ENCODE results near the gene OSER1. TPM values are rescaled to one million over a fixed set of nuclear protein-coding genes. Genes with fewer than 3 reads are reported as not detected.

OSER1 gene
- total and polyA plus RNA-seq, 7 experiments from 2014 or later: 25.0 to 115 (median 43.0) TPM

DNA sequence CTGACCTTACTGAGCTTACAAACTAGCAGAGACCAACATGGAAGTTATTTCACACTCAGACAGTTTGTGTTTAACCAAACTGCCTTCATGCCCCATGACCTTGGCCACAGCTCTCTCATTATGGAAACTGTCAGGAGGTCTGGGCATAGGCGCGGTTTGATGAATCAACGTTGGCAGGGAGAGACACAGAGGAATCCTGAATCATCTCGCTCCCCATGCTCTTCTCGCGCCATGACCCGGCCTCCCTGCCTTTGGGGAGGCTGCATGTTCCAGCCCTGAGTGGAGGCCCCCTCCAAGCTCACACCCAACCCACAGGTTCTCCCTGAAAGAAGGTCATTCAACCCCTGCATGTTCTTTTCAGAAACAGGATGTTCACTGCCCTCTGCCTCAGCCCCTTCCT, 20.6 kb upstream of the OSER1 start:
- Histone ChIP-seq H3K27me3 (ENCODE audit: control insufficient read depth in 2 of 2, insufficient read depth in 2 of 2, low read length in 2 of 2) (no peaks in the 10 kb centered on the region), H3K9me3 (ENCODE audit: control insufficient read depth in 2 of 3, low read length in 3 of 3) (no peaks in the 10 kb centered on the region), H3K4me3 (ENCODE audit: low read length) (no peak overlapping the region), H3K27ac (ENCODE audit: low read depth, low read length) (no peak overlapping the region), H3K36me3 (ENCODE audit: control insufficient read depth in 2 of 3, insufficient read depth in 3 of 3, low read length in 3 of 3) (no peaks in the 10 kb centered on the region), H3K4me1 (ENCODE audit: control insufficient read depth in 2 of 2, insufficient read depth in 2 of 2, low read length in 2 of 2) (no peaks in the 10 kb centered on the region)
- no peak for DNase-seq
- no peaks in the 10 kb centered on the region for H3K36me3 Mint-ChIP-seq
- H3K4me3 Mint-ChIP-seq: no peak overlapping the region
- H3K4me1 Mint-ChIP-seq: peaks cover 0 to 12% (median 8%) of the 10 kb centered on the region in 7 donors
- peak overlapping the region in 2 of 9 donors; percentile 52 to 65 for H3K27ac Mint-ChIP-seq
- H3K9me3 Mint-ChIP-seq: no peaks in the 10 kb centered on the region
- intact Hi-C loops (cut with micrococcal nuclease): no loop called here
- ATAC-seq: no peak
- no peaks in the 10 kb centered on the region for H3K27me3 Mint-ChIP-seq
- ChIA-PET POLR2A (no interaction called here), CTCF (interaction anchor here (1.4 kb wide), 1 partner anchor 14 kb away, joined by 4 read pairs; no protein-coding TSS in a partner anchor)

DNA sequence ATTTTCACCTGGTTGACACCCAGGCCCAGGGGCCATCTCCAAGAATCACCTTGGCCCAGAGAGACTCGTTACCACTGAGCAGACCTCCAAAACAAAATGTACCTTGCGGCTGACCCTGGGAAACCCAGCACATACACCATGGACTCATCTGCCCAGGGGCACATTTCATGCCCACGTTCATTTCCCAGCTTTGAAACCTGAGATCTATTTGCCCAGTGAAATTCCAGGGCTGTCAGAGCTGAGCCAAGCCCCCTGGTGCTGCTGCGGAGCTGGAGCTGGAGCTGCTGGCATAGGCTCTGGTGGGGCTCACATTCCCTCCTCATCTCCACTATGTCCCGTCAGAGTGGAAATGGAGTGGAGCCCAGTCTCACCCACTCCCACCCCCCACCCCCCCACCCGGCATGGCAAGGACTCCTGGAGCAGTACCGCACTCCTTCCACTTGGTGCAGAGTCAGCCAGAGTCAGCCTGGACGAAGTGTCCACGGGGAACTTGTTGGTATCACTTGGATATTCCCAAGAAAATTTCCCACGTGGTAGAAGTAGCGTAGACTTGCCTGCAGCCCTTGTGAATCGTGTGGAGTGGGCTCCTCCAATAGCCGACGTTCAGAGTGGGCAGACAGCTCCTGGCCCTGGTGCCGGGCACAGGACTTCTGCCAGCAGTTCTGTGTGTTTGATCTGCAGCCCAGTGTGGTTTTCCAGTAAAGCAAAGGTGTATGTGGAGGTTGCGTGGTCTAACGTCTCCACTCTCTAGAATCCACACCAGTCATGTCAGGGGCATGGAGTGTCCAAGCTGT, 18.1 kb upstream of the OSER1 start:
- Histone ChIP-seq H3K4me3 (ENCODE audit: low read length) (no peak overlapping the region), H3K27me3 (ENCODE audit: control insufficient read depth in 2 of 2, insufficient read depth in 2 of 2, low read length in 2 of 2) (no peaks in the 10 kb centered on the region), H3K9me3 (ENCODE audit: control insufficient read depth in 2 of 3, low read length in 3 of 3) (no peaks in the 10 kb centered on the region), H3K36me3 (ENCODE audit: control insufficient read depth in 2 of 3, insufficient read depth in 3 of 3, low read length in 3 of 3) (no peaks in the 10 kb centered on the region), H3K4me1 (ENCODE audit: control insufficient read depth in 2 of 2, insufficient read depth in 2 of 2, low read length in 2 of 2) (no peaks in the 10 kb centered on the region), H3K27ac (ENCODE audit: low read depth, low read length) (no peak overlapping the region)
- H3K27me3 Mint-ChIP-seq: no peaks in the 10 kb centered on the region
- intact Hi-C loops (cut with micrococcal nuclease): no loop called here
- DNase-seq (no peak), ATAC-seq (no peak)
- H3K36me3 Mint-ChIP-seq: no peaks in the 10 kb centered on the region
- ChIA-PET POLR2A (interaction anchor here (0.6 kb wide), 1 partner anchor 489 kb away, joined by 8 read pairs; no protein-coding TSS in a partner anchor), CTCF (no interaction called here)
- H3K27ac Mint-ChIP-seq: peak overlapping the region in 1 of 9 donors; percentile 66
- H3K9me3 Mint-ChIP-seq: no peaks in the 10 kb centered on the region
- H3K4me1 Mint-ChIP-seq: peaks cover 0 to 17% (median 8%) of the 10 kb centered on the region in 7 donors
- H3K4me3 Mint-ChIP-seq: no peak overlapping the region

DNA sequence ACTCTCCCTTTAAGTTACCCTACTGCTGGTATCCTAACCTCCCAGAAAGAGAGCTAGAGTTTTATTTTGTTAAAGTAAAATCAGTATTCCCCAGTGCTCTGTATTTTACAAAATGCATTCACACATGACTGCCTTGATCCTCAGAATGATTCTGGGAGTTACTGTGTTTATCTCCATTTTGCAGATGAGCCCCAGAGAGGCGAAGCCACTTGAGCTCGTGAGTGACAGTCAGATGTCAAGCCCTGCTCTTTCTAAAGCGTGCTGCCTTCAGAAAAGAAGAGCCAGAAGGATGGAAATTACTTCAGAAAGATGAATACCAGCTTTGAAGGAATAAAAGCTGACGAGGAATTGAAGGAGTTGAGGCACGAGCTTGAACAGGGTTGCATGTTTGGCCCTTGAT, 14.1 kb upstream of the OSER1 start:
- H3K4me1 Mint-ChIP-seq: peaks cover 5 to 36% (median 26%) of the 10 kb centered on the region in 7 donors
- H3K27ac Mint-ChIP-seq: peak overlapping the region in 7 of 9 donors; percentile 51 to 94 (median 78)
- Histone ChIP-seq H3K4me1 (ENCODE audit: control insufficient read depth in 2 of 2, insufficient read depth in 2 of 2, low read length in 2 of 2) (peaks cover 3 to 12% of the 10 kb centered on the region in 2 donors), H3K27ac (ENCODE audit: low read depth, low read length) (no peak overlapping the region), H3K4me3 (ENCODE audit: low read length) (no peak overlapping the region), H3K27me3 (ENCODE audit: control insufficient read depth in 2 of 2, insufficient read depth in 2 of 2, low read length in 2 of 2) (no peaks in the 10 kb centered on the region), H3K9me3 (ENCODE audit: control insufficient read depth in 2 of 3, low read length in 3 of 3) (no peaks in the 10 kb centered on the region), H3K36me3 (ENCODE audit: control insufficient read depth in 2 of 3, insufficient read depth in 3 of 3, low read length in 3 of 3) (no peaks in the 10 kb centered on the region)
- no peak for ATAC-seq
- CTCF ChIA-PET: interaction anchor here (1.2 to 2.4 kb wide), 3 partner anchors 9 to 385 kb away, joined by 3 to 9 read pairs (median 4); partner anchors contain the start of gene FITM2
- no peak overlapping the region for H3K4me3 Mint-ChIP-seq
- peaks cover 0 to 1% (median 0%) of the 10 kb centered on the region in 11 donors for H3K9me3 Mint-ChIP-seq
- no peaks in the 10 kb centered on the region for H3K27me3 Mint-ChIP-seq
- intact Hi-C loops (cut with micrococcal nuclease): no loop called here
- POLR2A ChIA-PET: interaction anchor here (1.2 to 2.6 kb wide), 2 partner anchors 13 to 86 kb away, joined by 3 to 8 read pairs; partner anchors contain the start of gene FITM2
- H3K36me3 Mint-ChIP-seq: peaks cover 0 to 5% (median 0%) of the 10 kb centered on the region in 5 donors
- DNase-seq: no peak

DNA sequence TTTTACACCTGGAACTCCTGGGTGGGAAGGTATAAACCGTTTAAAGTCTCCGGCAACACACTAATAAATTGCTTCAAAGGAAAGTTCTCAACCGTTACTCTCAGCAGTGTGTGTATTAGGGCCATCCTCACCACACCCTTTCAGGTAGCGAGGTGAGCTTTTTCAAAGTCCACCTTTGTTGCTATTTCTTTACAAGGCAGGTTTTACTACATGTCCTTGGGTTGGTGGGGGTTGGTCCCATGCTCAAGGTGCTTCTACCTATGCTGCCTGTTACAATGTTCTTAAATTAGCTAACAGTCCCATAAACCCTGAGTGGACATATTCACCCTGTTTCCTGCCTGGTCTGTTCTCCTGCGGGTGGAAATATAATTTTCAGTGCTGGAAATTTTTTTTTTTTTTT, 13.2 kb upstream of the OSER1 start:
- intact Hi-C loops (cut with micrococcal nuclease): no loop called here
- Mint-ChIP-seq H3K9me3 (peaks cover 0 to 1% (median 0%) of the 10 kb centered on the region in 11 donors), H3K27me3 (no peaks in the 10 kb centered on the region), H3K4me3 (no peak overlapping the region), H3K27ac (peak overlapping the region in 6 of 9 donors; percentile 45 to 94 (median 91)), H3K4me1 (peaks cover 15 to 45% (median 36%) of the 10 kb centered on the region in 7 donors), H3K36me3 (peaks cover 0 to 5% (median 0%) of the 10 kb centered on the region in 5 donors)
- H3K36me3 ChIP-seq (ENCODE audit: control insufficient read depth in 2 of 3, insufficient read depth in 3 of 3, low read length in 3 of 3): no peaks in the 10 kb centered on the region
- no peak overlapping the region for H3K4me3 ChIP-seq (ENCODE audit: low read length)
- H3K27me3 ChIP-seq (ENCODE audit: control insufficient read depth in 2 of 2, insufficient read depth in 2 of 2, low read length in 2 of 2): no peaks in the 10 kb centered on the region
- no peak overlapping the region for H3K27ac ChIP-seq (ENCODE audit: low read depth, low read length)
- peaks cover 11 to 21% of the 10 kb centered on the region in 2 donors for H3K4me1 ChIP-seq (ENCODE audit: control insufficient read depth in 2 of 2, insufficient read depth in 2 of 2, low read length in 2 of 2)
- ChIA-PET CTCF (interaction anchor here (0.8 to 2.4 kb wide), 3 partner anchors 8 to 87 kb away, joined by 4 to 9 read pairs (median 6); partner anchors contain the start of gene FITM2), POLR2A (interaction anchor here (0.6 to 2.6 kb wide), 3 partner anchors 12 to 87 kb away, joined by 3 to 8 read pairs (median 3); partner anchors contain the start of gene FITM2)
- DNase-seq (no peak), ATAC-seq (no peak)
- no peaks in the 10 kb centered on the region for H3K9me3 ChIP-seq (ENCODE audit: control insufficient read depth in 2 of 3, low read length in 3 of 3)

DNA sequence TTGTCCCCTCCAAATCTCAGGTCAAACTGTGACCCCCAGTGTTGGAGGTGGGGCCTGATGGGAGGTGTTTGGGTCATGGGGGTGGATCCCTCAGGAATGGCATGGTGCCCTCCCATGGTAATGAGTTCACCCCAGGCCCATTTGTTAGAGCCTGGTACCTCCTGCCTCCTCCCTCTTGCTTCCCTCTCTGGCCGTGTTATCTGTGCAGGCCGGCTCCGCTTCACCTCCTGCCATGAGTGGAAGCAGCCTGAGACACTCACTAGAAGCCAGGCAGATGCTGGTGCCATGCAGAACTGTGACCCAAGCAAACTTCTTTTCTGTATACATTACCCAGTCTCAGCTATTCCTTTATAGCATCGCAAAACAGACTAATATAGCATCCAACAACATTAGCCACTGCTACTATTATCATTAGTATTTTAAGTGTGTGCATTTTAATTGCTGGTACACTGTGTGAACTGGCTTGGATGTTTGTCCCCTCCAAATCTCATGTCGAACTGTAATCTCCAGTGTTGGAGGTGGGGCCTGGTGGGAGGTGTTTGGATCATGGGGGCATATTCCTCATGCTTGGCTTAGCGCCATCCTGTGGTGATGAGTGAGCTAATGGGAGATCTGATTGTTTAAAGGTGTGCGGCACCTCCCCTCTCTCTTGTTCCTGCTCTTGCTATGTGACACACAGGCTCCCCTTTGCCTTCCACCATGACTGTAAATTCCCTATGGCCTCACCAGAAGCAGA, 12.2 kb upstream of the OSER1 start:
- CTCF ChIA-PET: interaction anchor here (0.6 to 0.8 kb wide), 2 partner anchors 9 to 164 kb away, joined by 4 to 6 read pairs; no protein-coding TSS in a partner anchor
- peaks cover 0 to 1% (median 0%) of the 10 kb centered on the region in 11 donors for H3K9me3 Mint-ChIP-seq
- intact Hi-C loops (cut with micrococcal nuclease): no loop called here

DNA sequence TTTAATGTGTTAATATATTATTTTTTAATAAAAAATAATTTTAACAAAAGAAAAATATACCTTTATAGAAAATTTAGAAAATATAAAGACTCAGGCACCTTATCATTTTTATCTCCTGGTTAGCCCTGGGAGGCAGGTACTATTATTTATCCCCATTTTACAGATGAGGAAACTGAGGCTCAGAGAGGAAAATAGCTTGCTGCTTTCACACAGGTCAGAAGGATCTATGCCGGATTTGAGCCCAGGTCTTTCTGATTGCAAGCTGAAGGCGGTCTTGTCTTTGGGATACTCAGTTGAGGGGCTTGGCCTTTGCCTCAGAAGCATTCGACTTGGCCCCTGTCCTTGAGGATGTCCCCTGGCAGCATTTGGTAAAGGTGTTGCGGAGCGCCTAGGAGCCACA, 11.5 kb upstream of the OSER1 start:
- Histone ChIP-seq H3K4me3 (ENCODE audit: low read length) (no peak overlapping the region), H3K36me3 (ENCODE audit: control insufficient read depth in 2 of 3, insufficient read depth in 3 of 3, low read length in 3 of 3) (no peaks in the 10 kb centered on the region), H3K27me3 (ENCODE audit: control insufficient read depth in 2 of 2, insufficient read depth in 2 of 2, low read length in 2 of 2) (no peaks in the 10 kb centered on the region), H3K27ac (ENCODE audit: low read depth, low read length) (no peak overlapping the region), H3K4me1 (ENCODE audit: control insufficient read depth in 2 of 2, insufficient read depth in 2 of 2, low read length in 2 of 2) (peaks cover 26 to 27% of the 10 kb centered on the region in 2 donors), H3K9me3 (ENCODE audit: control insufficient read depth in 2 of 3, low read length in 3 of 3) (no peaks in the 10 kb centered on the region)
- Mint-ChIP-seq H3K9me3 (peaks cover 0 to 1% (median 0%) of the 10 kb centered on the region in 11 donors), H3K27me3 (no peaks in the 10 kb centered on the region), H3K4me3 (peak overlapping the region in 1 of 10 donors; percentile 82), H3K4me1 (peaks cover 32 to 62% (median 52%) of the 10 kb centered on the region in 7 donors), H3K27ac (peak overlapping the region in 8 of 9 donors; percentile 45 to 99 (median 91)), H3K36me3 (peaks cover 0 to 5% (median 0%) of the 10 kb centered on the region in 5 donors)
- ATAC-seq: no peak
- ChIA-PET POLR2A (interaction anchor here (0.8 kb wide), 1 partner anchor 89 kb away, joined by 3 read pairs; the partner anchor contains the start of gene FITM2), CTCF (interaction anchor here (0.6 kb wide), 1 partner anchor 165 kb away, joined by 4 read pairs; no protein-coding TSS in a partner anchor)
- intact Hi-C loops (cut with micrococcal nuclease): no loop called here
- DNase-seq: no peak

More for the DNA sequence above, 12.2 kb upstream of the OSER1 start:
- ATAC-seq: no peak
- Histone ChIP-seq H3K27me3 (ENCODE audit: control insufficient read depth in 2 of 2, insufficient read depth in 2 of 2, low read length in 2 of 2) (no peaks in the 10 kb centered on the region), H3K4me1 (ENCODE audit: control insufficient read depth in 2 of 2, insufficient read depth in 2 of 2, low read length in 2 of 2) (peaks cover 19 to 22% of the 10 kb centered on the region in 2 donors), H3K4me3 (ENCODE audit: low read length) (no peak overlapping the region), H3K36me3 (ENCODE audit: control insufficient read depth in 2 of 3, insufficient read depth in 3 of 3, low read length in 3 of 3) (no peaks in the 10 kb centered on the region), H3K9me3 (ENCODE audit: control insufficient read depth in 2 of 3, low read length in 3 of 3) (no peaks in the 10 kb centered on the region), H3K27ac (ENCODE audit: low read depth, low read length) (no peak overlapping the region)
- Mint-ChIP-seq H3K4me1 (peaks cover 24 to 55% (median 45%) of the 10 kb centered on the region in 7 donors), H3K36me3 (peaks cover 0 to 5% (median 0%) of the 10 kb centered on the region in 5 donors), H3K27me3 (no peaks in the 10 kb centered on the region), H3K27ac (peak overlapping the region in 8 of 9 donors; percentile 76 to 94 (median 91)), H3K4me3 (no peak overlapping the region)
- DNase-seq: no peak
- POLR2A ChIA-PET: interaction anchor here (2.6 kb wide), 1 partner anchor 88 kb away, joined by 8 read pairs; the partner anchor contains the start of gene FITM2

Data from naive thymus-derived CD4-positive, alpha-beta T cell (primary cell).